22Rv1 (cell line): ENCODE results near the gene DCDC1.

ENCODE experiments used
- H3K27ac ChIP-seq: fragments of 450-650 bp; 2 replicates; pipeline ENCODE4 v1.5.1; 2017
- CTCF ChIP-seq: fragments of 450-650 bp; IDR thresholded peaks from 2 replicates; pipeline ENCODE4 v1.5.1; 2017; ENCODE audit warnings: mild to moderate bottlenecking
- ZFX ChIP-seq: fragments of 450-650 bp; IDR thresholded peaks from 2 replicates; pipeline ENCODE4 v1.6.1; 2017; ENCODE audit warnings: antibody characterized with exemption, borderline replicate concordance

Gene DCDC1

GRCh38 chr11:30876663-30877396 lies 492.7 kb downstream of the DCDC1 start:
- TF ChIP-seq CTCF (no peak), ZFX (no peak)
- H3K27ac ChIP-seq = no peak overlapping the region

- no peak for TF ChIP-seq CTCF
- TF ChIP-seq ZFX = no peak
- no peak overlapping the region for H3K27ac ChIP-seq
Measured at GRCh38 chr11:30876228-30876627, 493.3 kb downstream of the DCDC1 start.

GRCh38 chr11:30875806-30876205 lies 493.7 kb downstream of the DCDC1 start:
- H3K27ac ChIP-seq = no peak overlapping the region
- TF ChIP-seq ZFX (no peak), CTCF (no peak)

- H3K27ac ChIP-seq = no peak overlapping the region
- TF ChIP-seq ZFX (no peak), CTCF (no peak)
Measured at GRCh38 chr11:30873924-30874610, 495.5 kb downstream of the DCDC1 start.

- no peak overlapping the region for H3K27ac ChIP-seq
- no peak for TF ChIP-seq CTCF
- no peak for TF ChIP-seq ZFX
Measured at GRCh38 chr11:30868626-30869081, 500.9 kb downstream of the DCDC1 start.

- TF ChIP-seq CTCF (no peak), ZFX (no peak)
Measured at GRCh38 chr11:30863209-30863608, 506.3 kb downstream of the DCDC1 start.

GRCh38 chr11:30861531-30861930 lies 508.0 kb downstream of the DCDC1 start:
- H3K27ac ChIP-seq = no peak overlapping the region

More at GRCh38 chr11:30863209-30863608, 506.3 kb downstream of the DCDC1 start:
- H3K27ac ChIP-seq = no peak overlapping the region

More at GRCh38 chr11:30861531-30861930, 508.0 kb downstream of the DCDC1 start:
- TF ChIP-seq ZFX (no peak), CTCF (no peak)
